Neural progenitor cell (in vitro differentiated cells): ENCODE results near the gene ZMPSTE24. TPM values are rescaled to one million over a fixed set of nuclear protein-coding genes. Genes with fewer than 3 reads are reported as not detected.

Experiments
- DNase-seq: peaks from one replicate; pipeline ENCODE4 v3.0.0-alpha.2; 2016; ENCODE audit warnings: low spot score
- H2AFZ ChIP-seq: fragments of 200-600 bp; sonication (generic); replicated peaks from 2 replicates; pipeline ENCODE4 v1.6.1; 2016; ENCODE audit warnings: antibody characterized with exemption
- H3F3A ChIP-seq: fragments of 200-600 bp; sonication (generic); 2 replicates; pipeline ENCODE4 v1.6.1; 2016; ENCODE audit warnings: antibody characterized with exemption, low read depth
- H3K27ac ChIP-seq: fragments of 200-600 bp; sonication (generic); 2 replicates; pipeline ENCODE4 v1.5.1; 2016; ENCODE audit warnings: mild to moderate bottlenecking
- H3K27me3 ChIP-seq: fragments of 200-600 bp; sonication (generic); 2 replicates; pipeline ENCODE4 v1.6.1; 2016; ENCODE audit warnings: mild to moderate bottlenecking, moderate library complexity
- H3K36me3 ChIP-seq: fragments of 200-600 bp; sonication (generic); 2 replicates; pipeline ENCODE4 v1.5.1; 2016
- H3K4me1 ChIP-seq: fragments of 200-600 bp; sonication (generic); 2 replicates; pipeline ENCODE4 v1.6.1; 2016; ENCODE audit warnings: mixed run types
- H3K4me2 ChIP-seq: fragments of 200-600 bp; sonication (generic); 2 replicates; pipeline ENCODE4 v1.6.1; 2016
- H3K4me3 ChIP-seq: fragments of 200-600 bp; sonication (generic); 2 replicates; pipeline ENCODE4 v1.5.1; 2016
- H3K79me2 ChIP-seq: fragments of 200-600 bp; sonication (generic); 2 replicates; pipeline ENCODE4 v1.6.1; 2016; ENCODE audit warnings: low read depth
- H3K9ac ChIP-seq: fragments of 200-600 bp; sonication (generic); 2 replicates; pipeline ENCODE4 v1.6.1; 2016
- H3K9me3 ChIP-seq: fragments of 200-600 bp; sonication (generic); 2 replicates; pipeline ENCODE4 v1.5.1; 2016; ENCODE audit warnings: low read depth
- H4K20me1 ChIP-seq: fragments of 200-600 bp; sonication (generic); 2 replicates; pipeline ENCODE4 v1.6.1; 2016; ENCODE audit warnings: low read depth
- H3K27ac Mint-ChIP-seq: 3 replicates; pipeline ENCODE4 v1.8.0; 2021; ENCODE audit warnings: mixed read lengths
- H3K27me3 Mint-ChIP-seq: 2 replicates; pipeline ENCODE4 v1.8.0; 2022; ENCODE audit warnings: low read depth, mild to moderate bottlenecking, inconsistent platforms, moderate library complexity, mixed read lengths; ENCODE audit not compliant: insufficient read depth
- H3K36me3 Mint-ChIP-seq: 3 replicates; pipeline ENCODE4 v1.8.0; 2021; ENCODE audit warnings: mixed read lengths
- H3K4me1 Mint-ChIP-seq: 3 replicates; pipeline ENCODE4 v1.8.0; 2021; ENCODE audit warnings: mixed read lengths
- H3K4me3 Mint-ChIP-seq: 3 replicates; pipeline ENCODE4 v1.8.0; 2021; ENCODE audit warnings: mild to moderate bottlenecking, moderate library complexity, mixed read lengths
- H3K9me3 Mint-ChIP-seq: 3 replicates; pipeline ENCODE4 v1.8.0; 2020; ENCODE audit warnings: mixed read lengths
- EZH2 ChIP-seq: fragments of 200-600 bp; sonication (generic); IDR thresholded peaks from 2 replicates; pipeline ENCODE4 v1.6.1; 2017; ENCODE audit warnings: antibody characterized with exemption, mild to moderate bottlenecking, moderate library complexity
- EZH2phosphoT487 ChIP-seq: fragments of 200-600 bp; sonication (generic); IDR thresholded peaks from 2 replicates; pipeline ENCODE4 v1.6.1; 2017; ENCODE audit warnings: antibody characterized with exemption
- total RNA-seq: library from RNA; depleted of rRNA; stranded (reverse); fragments of >200 nt; gene quantifications from 2 replicates; pipeline ENCODE4 v1.2.3, GENCODE V29; 2015; ENCODE audit warnings: low replicate concordance
- TF ChIP-seq, protein P1 (sequence below): fragments of 200-600 bp; sonication (generic); IDR thresholded peaks from 2 replicates; pipeline ENCODE4 v1.5.1; 2017; ENCODE audit warnings: antibody characterized with exemption, mild to moderate bottlenecking

Gene ZMPSTE24
- total RNA-seq, 1 donor from 2014 or later: 38.0 TPM

GRCh38 chr1:40303790-40304189, 45.8 kb downstream of the ZMPSTE24 start:
- Mint-ChIP-seq H3K4me1 (peaks cover 5% of the 10 kb centered on the region), H3K36me3 (no peaks in the 10 kb centered on the region), H3K4me3 (no peak overlapping the region), H3K27me3 (peaks cover 10% of the 10 kb centered on the region), H3K9me3 (no peaks in the 10 kb centered on the region), H3K27ac (no peak overlapping the region)
- Histone ChIP-seq H3K79me2 (no peaks in the 10 kb centered on the region), H3K4me1 (peaks cover 13% of the 10 kb centered on the region), H3K9me3 (no peaks in the 10 kb centered on the region), H3K36me3 (no peaks in the 10 kb centered on the region), H4K20me1 (no peaks in the 10 kb centered on the region), H2AFZ (no peak overlapping the region), H3K4me3 (no peak overlapping the region), H3K27me3 (no peaks in the 10 kb centered on the region), H3F3A (peaks cover 5% of the 10 kb centered on the region), H3K27ac (no peak overlapping the region), H3K4me2 (no peak overlapping the region), H3K9ac (no peak overlapping the region)
- DNase-seq: no peak
- TF ChIP-seq, protein P1, sequence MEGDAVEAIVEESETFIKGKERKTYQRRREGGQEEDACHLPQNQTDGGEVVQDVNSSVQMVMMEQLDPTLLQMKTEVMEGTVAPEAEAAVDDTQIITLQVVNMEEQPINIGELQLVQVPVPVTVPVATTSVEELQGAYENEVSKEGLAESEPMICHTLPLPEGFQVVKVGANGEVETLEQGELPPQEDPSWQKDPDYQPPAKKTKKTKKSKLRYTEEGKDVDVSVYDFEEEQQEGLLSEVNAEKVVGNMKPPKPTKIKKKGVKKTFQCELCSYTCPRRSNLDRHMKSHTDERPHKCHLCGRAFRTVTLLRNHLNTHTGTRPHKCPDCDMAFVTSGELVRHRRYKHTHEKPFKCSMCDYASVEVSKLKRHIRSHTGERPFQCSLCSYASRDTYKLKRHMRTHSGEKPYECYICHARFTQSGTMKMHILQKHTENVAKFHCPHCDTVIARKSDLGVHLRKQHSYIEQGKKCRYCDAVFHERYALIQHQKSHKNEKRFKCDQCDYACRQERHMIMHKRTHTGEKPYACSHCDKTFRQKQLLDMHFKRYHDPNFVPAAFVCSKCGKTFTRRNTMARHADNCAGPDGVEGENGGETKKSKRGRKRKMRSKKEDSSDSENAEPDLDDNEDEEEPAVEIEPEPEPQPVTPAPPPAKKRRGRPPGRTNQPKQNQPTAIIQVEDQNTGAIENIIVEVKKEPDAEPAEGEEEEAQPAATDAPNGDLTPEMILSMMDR: no peak
- TF ChIP-seq EZH2phosphoT487 (no peak), EZH2 (no peak)

GRCh38 chr1:40305451-40305850, 47.4 kb downstream of the ZMPSTE24 start:
- H3K4me2 ChIP-seq: no peak overlapping the region
- no peak for TF ChIP-seq EZH2phosphoT487
- TF ChIP-seq, protein P1: peak; percentile 34
- H3K9me3 ChIP-seq: no peaks in the 10 kb centered on the region
- Mint-ChIP-seq H3K4me1 (peaks cover 2% of the 10 kb centered on the region), H3K36me3 (no peaks in the 10 kb centered on the region), H3K9me3 (no peaks in the 10 kb centered on the region), H3K4me3 (no peak overlapping the region), H3K27ac (no peak overlapping the region), H3K27me3 (peaks cover 3% of the 10 kb centered on the region)
- H4K20me1 ChIP-seq: no peaks in the 10 kb centered on the region
- no peaks in the 10 kb centered on the region for H3K36me3 ChIP-seq
- H3F3A ChIP-seq: peaks cover 10% of the 10 kb centered on the region
- H3K27ac ChIP-seq: no peak overlapping the region
- H3K9ac ChIP-seq: no peak overlapping the region
- peak; percentile 44 for DNase-seq
- H3K27me3 ChIP-seq: no peaks in the 10 kb centered on the region
- no peak overlapping the region for H2AFZ ChIP-seq
- no peaks in the 10 kb centered on the region for H3K79me2 ChIP-seq
- no peak overlapping the region for H3K4me3 ChIP-seq
- H3K4me1 ChIP-seq: peaks cover 22% of the 10 kb centered on the region

- no peak overlapping the region for H3K4me2 ChIP-seq
- peaks cover 10% of the 10 kb centered on the region for H3F3A ChIP-seq
- no peak overlapping the region for H3K27ac ChIP-seq
- no peak for TF ChIP-seq EZH2phosphoT487
- TF ChIP-seq, protein P1: no peak
- no peak for TF ChIP-seq EZH2
- DNase-seq: no peak
- no peaks in the 10 kb centered on the region for H3K79me2 ChIP-seq
- peaks cover 2% of the 10 kb centered on the region for H3K4me1 Mint-ChIP-seq
- H3K4me1 ChIP-seq: peaks cover 22% of the 10 kb centered on the region
- no peak overlapping the region for H3K4me3 ChIP-seq
- no peaks in the 10 kb centered on the region for H3K9me3 Mint-ChIP-seq
- H3K9me3 ChIP-seq: no peaks in the 10 kb centered on the region
- H3K4me3 Mint-ChIP-seq: no peak overlapping the region
- no peak overlapping the region for H2AFZ ChIP-seq
- no peaks in the 10 kb centered on the region for H4K20me1 ChIP-seq
- no peak overlapping the region for H3K27ac Mint-ChIP-seq
- no peak overlapping the region for H3K9ac ChIP-seq
- no peaks in the 10 kb centered on the region for H3K36me3 ChIP-seq
- H3K27me3 ChIP-seq: no peaks in the 10 kb centered on the region
- peaks cover 3% of the 10 kb centered on the region for H3K27me3 Mint-ChIP-seq
- no peaks in the 10 kb centered on the region for H3K36me3 Mint-ChIP-seq
Observed at GRCh38 chr1:40305871-40306270, 47.8 kb downstream of the ZMPSTE24 start.
